Measurements from ENCODE around the gene HOXB1. TPM values are rescaled to one million over a fixed set of nuclear protein-coding genes. Genes with fewer than 3 reads are reported as not detected.

HOXB1 gene
- total RNA-seq, 1 donor from 2014 or later = not detected

GRCh38 chr17:48530208-48530886 is 464 bp downstream of the HOXB1 start:
- FAIRE-seq = no peak
- Histone ChIP-seq H3K36me3 (ENCODE audit: control insufficient read depth, insufficient read depth, low read length) (no peaks in the 10 kb centered on the region), H3K4me3 (ENCODE audit: low read depth, low read length) (no peak overlapping the region), H3K27me3 (ENCODE audit: control insufficient read depth, insufficient read depth, low read length) (peaks cover 58% of the 10 kb centered on the region)
- no peak for TF ChIP-seq CTCF (IDR thresholded peaks at IDR 0.05; ENCODE audit: insufficient read depth, low read length, severe bottlenecking)
- no peak for DNase-seq (ENCODE audit: low read depth)

GRCh38 chr17:48529683-48530009 is 1.2 kb downstream of the HOXB1 start:
- Histone ChIP-seq H3K4me3 (ENCODE audit: low read depth, low read length) (no peak overlapping the region), H3K27me3 (ENCODE audit: control insufficient read depth, insufficient read depth, low read length) (peaks cover 61% of the 10 kb centered on the region), H3K36me3 (ENCODE audit: control insufficient read depth, insufficient read depth, low read length) (no peaks in the 10 kb centered on the region)
- DNase-seq (ENCODE audit: low read depth) (peak; percentile 22), FAIRE-seq (no peak)
- TF ChIP-seq CTCF (IDR thresholded peaks at IDR 0.05; ENCODE audit: insufficient read depth, low read length, severe bottlenecking) = no peak

- FAIRE-seq (no peak), DNase-seq (ENCODE audit: low read depth) (no peak)
- Histone ChIP-seq H3K4me3 (ENCODE audit: low read depth, low read length) (no peak overlapping the region), H3K36me3 (ENCODE audit: control insufficient read depth, insufficient read depth, low read length) (no peaks in the 10 kb centered on the region), H3K27me3 (ENCODE audit: control insufficient read depth, insufficient read depth, low read length) (peaks cover 61% of the 10 kb centered on the region)
- no peak for TF ChIP-seq CTCF (IDR thresholded peaks at IDR 0.05; ENCODE audit: insufficient read depth, low read length, severe bottlenecking)
Observed at GRCh38 chr17:48528936-48529682, 1.7 kb downstream of the HOXB1 start.

- peaks cover 62% of the 10 kb centered on the region for H3K27me3 ChIP-seq (ENCODE audit: control insufficient read depth, insufficient read depth, low read length)
- no peak for DNase-seq (ENCODE audit: low read depth)
- no peak for FAIRE-seq
- no peak for TF ChIP-seq CTCF (IDR thresholded peaks at IDR 0.05; ENCODE audit: insufficient read depth, low read length, severe bottlenecking)
- H3K4me3 ChIP-seq (ENCODE audit: low read depth, low read length) = no peak overlapping the region
- no peaks in the 10 kb centered on the region for H3K36me3 ChIP-seq (ENCODE audit: control insufficient read depth, insufficient read depth, low read length)
Observed at GRCh38 chr17:48528153-48528935, 2.5 kb downstream of the HOXB1 start.

- no peak for FAIRE-seq
- Histone ChIP-seq H3K27me3 (ENCODE audit: control insufficient read depth, insufficient read depth, low read length) (peaks cover 59% of the 10 kb centered on the region), H3K4me3 (ENCODE audit: low read depth, low read length) (no peak overlapping the region), H3K36me3 (ENCODE audit: control insufficient read depth, insufficient read depth, low read length) (no peaks in the 10 kb centered on the region)
- no peak for DNase-seq (ENCODE audit: low read depth)
- no peak for TF ChIP-seq CTCF (IDR thresholded peaks at IDR 0.05; ENCODE audit: insufficient read depth, low read length, severe bottlenecking)
Observed at GRCh38 chr17:48527547-48527932, 3.3 kb downstream of the HOXB1 start.
